ENCODE measurements around the gene LTA4H. TPM values are rescaled to one million over a fixed set of nuclear protein-coding genes. Genes with fewer than 3 reads are reported as not detected.

Gene LTA4H
- total RNA-seq = 80.3 TPM in 2 replicates

DNA sequence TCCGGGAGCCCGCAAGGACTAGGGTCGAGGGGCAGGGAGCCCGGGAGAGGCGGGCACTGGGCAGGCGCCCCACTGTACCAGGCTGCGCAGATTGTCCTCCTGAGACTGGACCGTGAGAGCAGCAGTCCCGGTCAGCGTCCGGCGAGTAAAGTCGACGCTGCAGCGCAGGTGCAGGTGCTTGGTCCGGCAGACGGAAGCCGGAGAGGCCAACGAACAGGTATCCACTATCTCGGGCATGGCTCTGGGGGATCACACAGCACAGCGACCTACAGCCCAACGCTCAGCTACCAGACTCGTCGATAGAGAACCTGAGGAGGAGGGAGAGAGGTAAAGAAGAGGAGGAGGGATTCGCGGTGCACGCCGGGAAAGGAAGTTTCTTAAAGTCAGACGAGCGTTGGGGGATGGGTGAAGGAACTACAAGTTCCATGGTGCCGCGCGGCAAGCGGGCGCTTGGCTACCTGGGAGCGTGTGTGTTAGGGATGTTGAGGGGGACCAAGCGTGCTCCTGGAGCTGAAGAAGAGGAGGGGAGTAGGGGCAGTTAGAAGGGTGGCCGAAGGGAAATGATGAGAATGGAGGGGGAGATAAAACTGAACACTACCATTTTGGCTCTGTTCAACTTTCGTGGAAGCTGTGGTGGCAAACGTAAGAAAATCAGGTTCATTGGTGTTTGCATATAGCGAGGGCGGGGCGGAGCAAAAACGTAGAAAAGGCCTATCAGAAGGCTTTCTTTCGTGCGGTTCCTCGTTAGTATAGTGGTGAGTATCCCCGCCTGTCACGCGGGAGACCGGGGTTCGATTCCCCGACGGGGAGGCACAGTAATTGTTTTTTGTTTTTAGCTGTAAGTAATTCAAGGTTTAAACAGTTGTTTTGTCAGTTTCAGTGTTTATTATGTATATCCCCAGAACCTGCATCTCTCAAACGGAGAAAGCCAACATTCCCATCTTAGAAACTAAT is at the start of gene LTA4H:
TSS of gene LTA4H (minus strand) at position 305 of the 954 bp plus-strand sequence. CDS start at position 237, 68 bp downstream.

DNA sequence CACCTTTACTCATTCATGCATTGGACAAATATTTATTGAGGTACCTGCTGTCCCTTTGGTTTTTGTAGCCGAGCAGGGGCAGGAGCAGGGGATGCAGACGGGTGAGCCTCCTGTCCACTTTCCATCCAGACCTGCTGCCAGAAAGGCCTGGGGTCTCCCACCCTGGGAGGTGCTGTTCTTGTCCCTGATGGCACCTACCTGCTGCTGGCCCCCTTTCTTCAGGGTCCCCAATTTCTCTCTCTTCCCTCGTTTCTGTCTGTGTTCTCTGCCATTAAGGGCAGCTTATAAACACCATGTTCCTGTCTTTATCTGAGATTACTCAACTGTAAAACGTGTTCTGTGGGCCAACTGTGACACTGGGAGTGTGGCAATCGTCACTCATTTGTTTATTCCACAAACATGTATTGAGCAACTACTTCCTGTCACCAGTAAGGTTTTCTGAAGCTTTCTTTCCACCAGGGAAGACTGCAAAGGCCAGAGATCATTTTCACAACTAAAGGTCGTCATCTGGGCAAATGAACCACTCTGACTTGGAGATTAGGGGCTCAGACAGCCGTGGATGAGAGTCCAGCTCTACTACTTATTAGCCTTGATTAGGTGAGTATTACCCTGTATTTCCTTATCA is 39.2 kb downstream of the LTA4H start, which contains the start of gene HAL:
TSS of gene HAL (minus strand) at position 311 of the 625 bp plus-strand sequence. CDS start 434 bp downstream, outside the sequence.

Other genes with a start within 250 kb of the LTA4H start
- gene NTN4, start 244.8 kb downstream of the LTA4H start, total RNA-seq = 130 and 302 TPM in 2 replicates
- 8.3 and 9.3 TPM in 2 replicates for gene SNRPF, start 176.6 kb downstream of the LTA4H start, total RNA-seq
- gene CCDC38, start 93.0 kb downstream of the LTA4H start, total RNA-seq = not detected in 2 replicates
- gene AMDHD1, start 92.3 kb downstream of the LTA4H start, total RNA-seq = 0.07 and 0.13 TPM in 2 replicates
- gene HAL, start 39.2 kb downstream of the LTA4H start, total RNA-seq = 1.2 TPM in 1 of 2 replicates, not detected in the other
- 20.3 and 21.5 TPM in 2 replicates for gene ELK3, start 158.8 kb upstream of the LTA4H start, total RNA-seq